HCT116 (cell line): ENCODE data around the gene NRGN. TPM values are rescaled to one million over a fixed set of nuclear protein-coding genes. Genes with fewer than 3 reads are reported as not detected.

ENCODE experiments used
- ATAC-seq: fragments of 200-7000 bp; cut with Tn5 transposase; 2 replicates; pipeline ENCODE4 v1.9.1; 2020; ENCODE audit warnings: mild to moderate bottlenecking, moderate library complexity
- BruUV-seq: library from RNA; stranded (reverse); fragments of 400-500 nt; replicated peaks from 2 replicates; lab custom pipeline; 2021; lab: Mats Ljungman, UMichigan
- CTCF ChIA-PET: fragments of 300-600 bp; sonication (Branson Sonifier 250); formaldehyde crosslinking; loops from one replicate; lab custom pipeline; 2021; ENCODE audit warnings: antibody characterized with exemption; lab: Charles Lee
- POLR2A ChIA-PET: fragments of 300-600, 350-600 bp; sonication (Branson Sonifier 250); formaldehyde crosslinking; loops from one replicate; lab custom pipeline; 2021; ENCODE audit warnings: antibody characterized with exemption; lab: Charles Lee
- RAD21 ChIA-PET, 2 experiments: fragments of 300-600 bp; sonication (Branson Sonifier 250); formaldehyde crosslinking; loops; one replicate each; lab custom pipeline; 2023; ENCODE audit warnings: low total read pairs in 2 of 2; ENCODE audit not compliant: uncharacterized antibody in 2 of 2, unreplicated experiment in 2 of 2, low non-redundant PET in 1 of 2; lab: Charles Lee
- DNase-seq: peaks from one replicate; pipeline ENCODE4 v3.0.0-alpha.2; 2010; ENCODE audit warnings: low read depth, low spot score
- H2AFZ ChIP-seq: fragments of 200-600 bp; shearing (Covaris generic), sonication (generic); 2 replicates; pipeline ENCODE4 v1.6.1; 2017; ENCODE audit warnings: low read depth, mixed run types, mixed read lengths, antibody characterized with exemption, low read length; ENCODE audit not compliant: poor library complexity, severe bottlenecking
- H3K27ac ChIP-seq: 2 replicates; pipeline ENCODE4 v1.5.1; 2012; ENCODE audit warnings: low read depth, low read length
- H3K27me3 ChIP-seq: fragments of 200-600 bp; sonication (generic); 2 replicates; pipeline ENCODE4 v1.6.1; 2016; ENCODE audit warnings: mixed run types, low read length, mixed read lengths; ENCODE audit not compliant: insufficient read depth
- H3K36me3 ChIP-seq, 2 experiments: fragments of 200-500 bp in 1 of 2; fragments of 200-600 bp in 1 of 2; sonication (Bioruptor generic) in 1 of 2; sonication (generic) in 1 of 2; 2 replicates each; pipeline versions ENCODE4 v1.5.1 to v1.6.1; 2014 to 2016; ENCODE audit warnings: low read length in 2 of 2, inconsistent platforms in 1 of 2, mixed read lengths in 1 of 2, mixed run types in 1 of 2; ENCODE audit not compliant: insufficient read depth in 2 of 2, control insufficient read depth in 1 of 2
- H3K4me1 ChIP-seq, 2 experiments: fragments of 200-600 bp in 1 of 2; sonication (generic) in 1 of 2; 2 replicates each; pipeline versions ENCODE4 v1.5.1 to v1.6.1; 2012 to 2017; ENCODE audit warnings: low read length in 2 of 2, inconsistent platforms in 1 of 2, mild to moderate bottlenecking in 1 of 2, mixed read lengths in 1 of 2, mixed run types in 1 of 2, moderate library complexity in 1 of 2; ENCODE audit not compliant: insufficient read depth in 2 of 2, control insufficient read depth in 1 of 2
- H3K4me2 ChIP-seq: fragments of 200-600 bp; sonication (generic); 2 replicates; pipeline ENCODE4 v1.6.1; 2017; ENCODE audit warnings: mixed run types, low read length, mixed read lengths
- H3K4me3 ChIP-seq, 2 experiments: fragments of 200-600 bp in 1 of 2; sonication (generic) in 1 of 2; replicated peaks in 1 of 2; 2 replicates each; pipeline ENCODE4 v1.5.1; 2011 to 2016; ENCODE audit warnings: low read length in 2 of 2, control low read depth in 1 of 2, low read depth in 1 of 2, mild to moderate bottlenecking in 1 of 2, mixed read lengths in 1 of 2, mixed run types in 1 of 2
- H3K79me2 ChIP-seq: fragments of 200-600 bp; sonication (generic); 2 replicates; pipeline ENCODE4 v1.6.1; 2017; ENCODE audit warnings: mild to moderate bottlenecking, mixed run types, low read length, moderate library complexity, mixed read lengths; ENCODE audit not compliant: insufficient read depth
- H3K9ac ChIP-seq: fragments of 200-600 bp; sonication (generic); 2 replicates; pipeline ENCODE4 v1.6.1; 2016; ENCODE audit warnings: low read length, mixed read lengths
- H3K9me2 ChIP-seq: fragments of 200-600 bp; sonication (generic), shearing (Covaris generic); 2 replicates; pipeline ENCODE4 v1.6.1; 2017; ENCODE audit warnings: mixed run types, mild to moderate bottlenecking, moderate library complexity; ENCODE audit not compliant: insufficient read depth
- H3K9me3 ChIP-seq, 2 experiments: fragments of 200-500 bp in 1 of 2; fragments of 200-600 bp in 1 of 2; sonication (Bioruptor generic) in 1 of 2; sonication (generic) in 1 of 2; 2 replicates each; pipeline ENCODE4 v1.6.1; 2014 to 2017; ENCODE audit warnings: low read length in 2 of 2, mixed read lengths in 2 of 2, inconsistent platforms in 1 of 2, low read depth in 1 of 2, mild to moderate bottlenecking in 1 of 2, mixed run types in 1 of 2, moderate library complexity in 1 of 2; ENCODE audit not compliant: control insufficient read depth in 1 of 2, insufficient read depth in 1 of 2
- H4K20me1 ChIP-seq: fragments of 200-600 bp; sonication (generic), shearing (Covaris generic); 2 replicates; pipeline ENCODE4 v1.6.1; 2017; ENCODE audit warnings: mixed run types, mild to moderate bottlenecking, moderate library complexity; ENCODE audit not compliant: insufficient read depth
- EGR1 ChIP-seq: IDR thresholded peaks from 2 replicates; pipeline ENCODE4 v1.6.1; 2012; ENCODE audit warnings: low read depth
- intact Hi-C: fragments of 100-400 bp; cut with micrococcal nuclease; formaldehyde crosslinking; loops from 2 replicates; pipeline ENCODE4 v1.10.0; 2022
- total RNA-seq: library from RNA; stranded (reverse); gene quantifications from one replicate; pipeline ENCODE4 v1.2.1, GENCODE V29; 2021; ENCODE audit not compliant: unreplicated experiment
- TF ChIP-seq, protein P1 (sequence below), 3 experiments: fragments of 200-600 bp in 1 of 3; sonication (generic) in 1 of 3; IDR thresholded peaks in 2 of 3; conservative IDR thresholded peaks in 1 of 3; 2 replicates each; pipeline ENCODE4 v1.5.1; 2012 to 2017; ENCODE audit warnings: low read depth in 2 of 3, low read length in 2 of 3, antibody characterized with exemption in 1 of 3, borderline replicate concordance in 1 of 3, control low read depth in 1 of 3, mild to moderate bottlenecking in 1 of 3, mixed read lengths in 1 of 3, mixed run types in 1 of 3, moderate library complexity in 1 of 3; ENCODE audit not compliant: insufficient read depth in 1 of 3

The NRGN gene
- total RNA-seq, 1 experiment from 2014 or later, result 33.3 TPM

DNA sequence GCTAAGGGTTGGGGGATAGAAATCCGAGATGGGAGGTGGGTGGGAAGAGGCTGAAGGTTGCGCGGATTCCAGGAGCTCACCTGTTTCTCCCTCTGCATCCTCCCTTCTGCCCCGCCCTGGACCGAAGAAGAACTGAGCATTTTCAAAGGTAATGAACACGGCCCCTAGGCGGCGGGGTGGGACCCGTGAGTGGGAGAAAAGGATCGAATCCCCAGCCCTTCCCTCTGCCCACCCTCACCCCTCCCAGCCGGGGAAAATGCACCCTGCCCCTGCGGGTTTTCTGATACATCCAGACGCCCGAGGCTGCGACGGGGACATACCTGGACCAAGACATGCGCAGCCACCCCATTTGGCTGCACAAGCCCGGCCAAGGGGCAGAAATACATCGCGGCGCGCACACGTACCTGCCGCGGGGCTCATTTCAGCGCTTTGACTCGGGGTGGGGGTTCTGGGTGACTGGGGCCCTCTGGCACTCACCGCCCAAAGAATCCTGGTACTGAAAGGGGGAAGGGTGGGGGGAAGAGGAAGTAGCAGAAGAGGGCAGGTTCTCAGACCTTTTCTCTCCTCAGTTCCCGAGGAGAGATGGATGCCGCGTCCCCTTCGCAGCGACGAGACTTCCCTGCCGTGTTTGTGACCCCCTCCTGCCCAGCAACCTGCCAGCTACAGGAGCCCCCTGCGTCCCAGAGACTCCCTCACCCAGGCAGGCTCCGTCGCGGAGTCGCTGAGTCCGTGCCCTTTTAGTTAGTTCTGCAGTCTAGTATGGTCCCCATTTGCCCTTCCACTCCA lies 6.3 kb downstream of the NRGN start:
- Histone ChIP-seq H3K4me1 (peaks cover 10 to 37% of the 10 kb centered on the region in 2 experiments), H3K4me3 (peak overlapping the region; percentile 56 to 63), H2AFZ (peak overlapping the region; percentile 48), H3K9me3 (no peaks in the 10 kb centered on the region), H4K20me1 (no peaks in the 10 kb centered on the region), H3K9me2 (no peaks in the 10 kb centered on the region), H3K36me3 (no peaks in the 10 kb centered on the region), H3K27ac (peak overlapping the region; percentile 56), H3K9ac (peak overlapping the region; percentile 56), H3K27me3 (no peaks in the 10 kb centered on the region), H3K4me2 (peak overlapping the region; percentile 98), H3K79me2 (0 out of 2 replicates have a peak, but pooled peaks cover 4% of the 10 kb centered on the region)
- DNase-seq, result no peak
- POLR2A ChIA-PET, result interaction anchor here (0.8 to 1.3 kb wide), 2 partner anchors 12 to 17 kb away, joined by 3 to 5 read pairs; no protein-coding TSS in a partner anchor
- RAD21 ChIA-PET, result interaction anchor here (0.8 to 1.0 kb wide), 2 partner anchors 17 to 77 kb away, joined by 3 to 4 read pairs; partner anchors contain the start of gene ESAM (in 1 of the 2)
- TF ChIP-seq EGR1, result no peak
- TF ChIP-seq, protein P1, sequence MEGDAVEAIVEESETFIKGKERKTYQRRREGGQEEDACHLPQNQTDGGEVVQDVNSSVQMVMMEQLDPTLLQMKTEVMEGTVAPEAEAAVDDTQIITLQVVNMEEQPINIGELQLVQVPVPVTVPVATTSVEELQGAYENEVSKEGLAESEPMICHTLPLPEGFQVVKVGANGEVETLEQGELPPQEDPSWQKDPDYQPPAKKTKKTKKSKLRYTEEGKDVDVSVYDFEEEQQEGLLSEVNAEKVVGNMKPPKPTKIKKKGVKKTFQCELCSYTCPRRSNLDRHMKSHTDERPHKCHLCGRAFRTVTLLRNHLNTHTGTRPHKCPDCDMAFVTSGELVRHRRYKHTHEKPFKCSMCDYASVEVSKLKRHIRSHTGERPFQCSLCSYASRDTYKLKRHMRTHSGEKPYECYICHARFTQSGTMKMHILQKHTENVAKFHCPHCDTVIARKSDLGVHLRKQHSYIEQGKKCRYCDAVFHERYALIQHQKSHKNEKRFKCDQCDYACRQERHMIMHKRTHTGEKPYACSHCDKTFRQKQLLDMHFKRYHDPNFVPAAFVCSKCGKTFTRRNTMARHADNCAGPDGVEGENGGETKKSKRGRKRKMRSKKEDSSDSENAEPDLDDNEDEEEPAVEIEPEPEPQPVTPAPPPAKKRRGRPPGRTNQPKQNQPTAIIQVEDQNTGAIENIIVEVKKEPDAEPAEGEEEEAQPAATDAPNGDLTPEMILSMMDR (IDR thresholded peaks at IDR 0.05 in 2 of 3, conservative IDR thresholded peaks at IDR 0.05 in 1 of 3; ENCODE audit: borderline replicate concordance in 1 of 3, insufficient read depth in 1 of 3, low read depth in 2 of 3, low read length in 2 of 3), result peak; percentile 10 to 32 (median 26); a peak in 3 of 6 replicates
- CTCF ChIA-PET, result interaction anchor here (0.8 to 2.0 kb wide), 10 partner anchors 12 to 101 kb away, joined by 3 to 13 read pairs (median 4); partner anchors contain the start of genes ESAM, SIAE and SPA17
- intact Hi-C loops, result loop anchor here (2.0 kb wide), 1 partner anchor 17 kb away; the partner anchor contains the start of gene ESAM
- BruUV-seq, result TSS peak; percentile 69
- ATAC-seq, result peak; percentile 20; the same call in 1 of the 2 replicates
